ENCODE measurements around the gene IFT20. TPM values are rescaled to one million over a fixed set of nuclear protein-coding genes. Genes with fewer than 3 reads are reported as not detected.

Gene IFT20
- total and polyA plus RNA-seq, 2 of the 13 experiments (the other 11 are each of a cell fraction or from before 2014, with no cell fraction given): 28.0 to 37.8 TPM

DNA sequence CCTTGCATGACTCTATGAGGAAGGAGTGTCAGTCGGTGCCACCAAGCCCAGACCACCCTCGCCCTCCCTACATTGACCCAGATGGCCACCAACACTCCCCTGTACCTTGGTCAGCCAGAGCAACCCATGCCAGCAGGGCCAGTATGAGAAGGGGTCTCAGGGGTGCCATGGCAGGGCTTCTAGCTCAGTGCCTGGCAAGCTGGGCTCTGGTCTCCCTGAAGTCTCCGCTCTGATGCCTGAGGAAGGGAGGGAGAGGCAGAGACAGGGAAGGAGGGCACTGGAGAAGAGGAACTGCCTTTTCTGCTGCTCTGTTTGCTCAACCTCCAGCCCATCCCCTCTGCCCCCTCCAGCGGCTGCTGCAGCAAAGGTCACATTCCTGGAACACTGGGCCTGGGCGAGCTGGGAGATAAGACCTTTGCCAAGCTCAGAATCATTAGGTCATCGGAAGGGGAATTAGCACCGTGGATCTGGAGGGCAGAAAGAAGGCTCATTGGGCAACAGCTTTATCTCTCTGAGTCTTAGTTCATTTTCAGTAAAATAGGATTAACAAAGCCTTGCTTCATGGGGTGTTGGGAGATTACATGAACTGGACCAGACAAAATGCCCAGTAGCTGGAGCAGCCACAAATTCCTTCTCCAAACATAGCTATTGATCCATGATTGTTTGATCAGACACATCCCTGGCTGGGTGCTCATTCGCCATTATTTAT is 34.9 kb upstream of the IFT20 start, which contains the start of gene VTN (continued):
- peak; percentile 61; the same call in 1 of the 2 replicates for TF ChIP-seq ZHX2 (IDR thresholded peaks at IDR 0.05; ENCODE audit: low read depth)
- TF ChIP-seq ZHX2 (CRISPR knock-in tag; IDR thresholded peaks at IDR 0.05; ENCODE audit: borderline replicate concordance): no peak
- TF ChIP-seq ZNF792 (CRISPR knock-in tag; IDR thresholded peaks at IDR 0.05): peak; percentile 66; the same call in 1 of the 2 replicates
- peak; percentile 29; the same call in 1 of the 2 replicates for TF ChIP-seq KAT7 (CRISPR knock-in tag; IDR thresholded peaks at IDR 0.05; ENCODE audit: borderline replicate concordance)
- TF ChIP-seq, protein P1, sequence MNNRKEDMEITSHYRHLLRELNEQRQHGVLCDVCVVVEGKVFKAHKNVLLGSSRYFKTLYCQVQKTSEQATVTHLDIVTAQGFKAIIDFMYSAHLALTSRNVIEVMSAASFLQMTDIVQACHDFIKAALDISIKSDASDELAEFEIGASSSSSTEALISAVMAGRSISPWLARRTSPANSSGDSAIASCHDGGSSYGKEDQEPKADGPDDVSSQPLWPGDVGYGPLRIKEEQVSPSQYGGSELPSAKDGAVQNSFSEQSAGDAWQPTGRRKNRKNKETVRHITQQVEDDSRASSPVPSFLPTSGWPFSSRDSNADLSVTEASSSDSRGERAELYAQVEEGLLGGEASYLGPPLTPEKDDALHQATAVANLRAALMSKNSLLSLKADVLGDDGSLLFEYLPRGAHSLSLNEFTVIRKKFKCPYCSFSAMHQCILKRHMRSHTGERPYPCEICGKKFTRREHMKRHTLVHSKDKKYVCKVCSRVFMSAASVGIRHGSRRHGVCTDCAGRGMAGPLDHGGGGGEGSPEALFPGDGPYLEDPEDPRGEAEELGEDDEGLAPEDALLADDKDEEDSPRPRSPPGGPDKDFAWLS (CRISPR knock-in tag; IDR thresholded peaks at IDR 0.05; ENCODE audit: borderline replicate concordance): no peak
- TF ChIP-seq ZNF589 (CRISPR knock-in tag; conservative IDR thresholded peaks at IDR 0.05): peak; percentile 52; the same call in 1 of the 2 replicates
- peak; percentile 28; the same call in 1 of the 2 replicates for TF ChIP-seq TEAD2 (CRISPR knock-in tag; IDR thresholded peaks at IDR 0.05)
- TF ChIP-seq MZF1 (CRISPR knock-in tag; IDR thresholded peaks at IDR 0.05; ENCODE audit: borderline replicate concordance): no peak
- 0 out of 2 replicates have a peak, but pooled peaks have one; percentile 32 for TF ChIP-seq TOPORS (CRISPR knock-in tag; IDR thresholded peaks at IDR 0.05)
- TF ChIP-seq ZSCAN25 (CRISPR knock-in tag; IDR thresholded peaks at IDR 0.05): peak; percentile 92
- TF ChIP-seq TCF12 (IDR thresholded peaks at IDR 0.05): no peak
- peak; percentile 84; the same call in 1 of the 2 replicates for TF ChIP-seq TCF12 (CRISPR knock-in tag; IDR thresholded peaks at IDR 0.05)
- peak; percentile 82 for TF ChIP-seq ZBTB20 (CRISPR knock-in tag; IDR thresholded peaks at IDR 0.05; ENCODE audit: borderline replicate concordance, low read depth)
- TF ChIP-seq ZNF567 (CRISPR knock-in tag; IDR thresholded peaks at IDR 0.05; ENCODE audit: borderline replicate concordance): 0 out of 2 replicates have a peak, but pooled peaks have one; percentile 27
- peak; percentile 84; the same call in 1 of the 2 replicates for TF ChIP-seq KDM5B (CRISPR knock-in tag; IDR thresholded peaks at IDR 0.05; ENCODE audit: borderline replicate concordance)
- no peak for TF ChIP-seq RFX1 (IDR thresholded peaks at IDR 0.05)
- TF ChIP-seq HNRNPLL (IDR thresholded peaks at IDR 0.05; ENCODE audit: low read depth, low read length, poor library complexity, severe bottlenecking): peak; percentile 62
- peak; percentile 58; the same call in 1 of the 2 replicates for TF ChIP-seq MEIS1 (CRISPR knock-in tag; IDR thresholded peaks at IDR 0.05; ENCODE audit: borderline replicate concordance)
- no peak for TF ChIP-seq ZNF737 (CRISPR knock-in tag; IDR thresholded peaks at IDR 0.05; ENCODE audit: borderline replicate concordance)
- TF ChIP-seq REPIN1 (CRISPR knock-in tag; IDR thresholded peaks at IDR 0.05; ENCODE audit: borderline replicate concordance, low read depth): peak; percentile 39; the same call in 1 of the 2 replicates
- TF ChIP-seq, protein P2, sequence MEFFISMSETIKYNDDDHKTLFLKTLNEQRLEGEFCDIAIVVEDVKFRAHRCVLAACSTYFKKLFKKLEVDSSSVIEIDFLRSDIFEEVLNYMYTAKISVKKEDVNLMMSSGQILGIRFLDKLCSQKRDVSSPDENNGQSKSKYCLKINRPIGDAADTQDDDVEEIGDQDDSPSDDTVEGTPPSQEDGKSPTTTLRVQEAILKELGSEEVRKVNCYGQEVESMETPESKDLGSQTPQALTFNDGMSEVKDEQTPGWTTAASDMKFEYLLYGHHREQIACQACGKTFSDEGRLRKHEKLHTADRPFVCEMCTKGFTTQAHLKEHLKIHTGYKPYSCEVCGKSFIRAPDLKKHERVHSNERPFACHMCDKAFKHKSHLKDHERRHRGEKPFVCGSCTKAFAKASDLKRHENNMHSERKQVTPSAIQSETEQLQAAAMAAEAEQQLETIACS (CRISPR knock-in tag; IDR thresholded peaks at IDR 0.05): 0 out of 2 replicates have a peak, but pooled peaks have one; percentile 26

All from HepG2 (cell line).